ENCODE measurements around the gene GPR22. TPM values are rescaled to one million over a fixed set of nuclear protein-coding genes. Genes with fewer than 3 reads are reported as not detected.

Gene GPR22
- total and polyA plus RNA-seq, 10 donors = 0.03 to 2.7 (median 0.46) TPM; not detected in 4

GRCh38 chr7:107453388-107453787, 16.5 kb upstream of the GPR22 start:
- Histone ChIP-seq H3K36me3 (peaks cover 0 to 32% (median 2%) of the 10 kb centered on the region in 6 donors), H3K4me1 (no peaks in the 10 kb centered on the region), H3K27ac (no peak overlapping the region), H3K27me3 (replicated peaks in 1 of 7) (no peaks in the 10 kb centered on the region), H3K4me3 (no peak overlapping the region), H3K9me3 (peaks cover 0 to 12% (median 0%) of the 10 kb centered on the region in 8 donors)
- TF ChIP-seq CTCF (IDR thresholded peaks at IDR 0.05 in 8 of 11, conservative IDR thresholded peaks at IDR 0.05 in 3 of 11) = no peak
- TF ChIP-seq POLR2A (IDR thresholded peaks at IDR 0.05) = no peak
- TF ChIP-seq POLR2AphosphoS5 (IDR thresholded peaks at IDR 0.05) = no peak
- intact Hi-C loops (cut with DNase I; ENCODE audit: low total_unique reads) = no loop called here
- 87 to 98% (median 97%) methylated on average over 1 of the region's 1 CpG for WGBS, 5 donors
- DNase-seq = no peak

GRCh38 chr7:107461938-107462533, 7.8 kb upstream of the GPR22 start:
- intact Hi-C loops (cut with DNase I; ENCODE audit: low total_unique reads) = loop anchor here (5.0 to 10.0 kb wide), 2 partner anchors 265 to 413 kb away; no protein-coding TSS in a partner anchor
- Histone ChIP-seq H3K4me3 (no peak overlapping the region), H3K36me3 (peaks cover 0 to 19% (median 0%) of the 10 kb centered on the region in 6 donors), H3K27me3 (replicated peaks in 1 of 7) (no peaks in the 10 kb centered on the region), H3K4me1 (no peaks in the 10 kb centered on the region), H3K27ac (no peak overlapping the region), H3K9me3 (peaks cover 0 to 8% (median 0%) of the 10 kb centered on the region in 8 donors)
- DNase-seq = no peak
- WGBS, 5 donors = 87 to 95% (median 89%) methylated on average over 2 of the region's 2 CpGs
- TF ChIP-seq POLR2AphosphoS5 (IDR thresholded peaks at IDR 0.05) (no peak), CTCF (IDR thresholded peaks at IDR 0.05 in 8 of 11, conservative IDR thresholded peaks at IDR 0.05 in 3 of 11) (no peak)

GRCh38 chr7:107463139-107464078, 6.4 kb upstream of the GPR22 start:
- Histone ChIP-seq H3K4me1 (peaks cover 0 to 3% (median 0%) of the 10 kb centered on the region in 6 donors), H3K9me3 (no peaks in the 10 kb centered on the region), H3K27me3 (replicated peaks in 1 of 7) (no peaks in the 10 kb centered on the region), H3K27ac (no peak overlapping the region), H3K4me3 (no peak overlapping the region), H3K36me3 (peaks cover 0 to 9% (median 0%) of the 10 kb centered on the region in 6 donors)
- WGBS, 5 donors = 83 to 91% (median 88%) methylated on average over 6 of the region's 6 CpGs
- peak; percentile 77 for DNase-seq
- TF ChIP-seq POLR2A (IDR thresholded peaks at IDR 0.05) (no peak), CTCF (IDR thresholded peaks at IDR 0.05 in 8 of 11, conservative IDR thresholded peaks at IDR 0.05 in 3 of 11) (peak; percentile 30 to 81 (median 67)), POLR2AphosphoS5 (IDR thresholded peaks at IDR 0.05) (no peak)
- intact Hi-C loops (cut with DNase I; ENCODE audit: low total_unique reads) = loop anchor here (5.0 to 10.0 kb wide), 2 partner anchors 264 to 411 kb away; no protein-coding TSS in a partner anchor
